ENCODE results near the gene CATSPER3.

Gene CATSPER3

GRCh38 chr5:135046661-135047346, 79.1 kb downstream of the CATSPER3 start:
- DNase-seq: no peak

GRCh38 chr5:135047347-135047695, 79.6 kb downstream of the CATSPER3 start:
- DNase-seq: no peak

GRCh38 chr5:135048286-135048685, 80.6 kb downstream of the CATSPER3 start:
- DNase-seq: no peak

- no peak for DNase-seq
These were observed 81.2 kb downstream of the CATSPER3 start for GRCh38 chr5:135048930-135049329.

- no peak for DNase-seq
These were observed 82.6 kb downstream of the CATSPER3 start for GRCh38 chr5:135050244-135050767.

- no peak for DNase-seq
These were observed 83.7 kb downstream of the CATSPER3 start for GRCh38 chr5:135051399-135051798.

- DNase-seq: no peak
These were observed 84.2 kb downstream of the CATSPER3 start for GRCh38 chr5:135051872-135052271.

GRCh38 chr5:135052511-135053145, 84.9 kb downstream of the CATSPER3 start:
- no peak for DNase-seq

GRCh38 chr5:135053278-135053677, 85.6 kb downstream of the CATSPER3 start:
- peak; percentile 72 for DNase-seq

- no peak for DNase-seq
These were observed 86.3 kb downstream of the CATSPER3 start for GRCh38 chr5:135053989-135054388.

- no peak for DNase-seq
These were observed 86.8 kb downstream of the CATSPER3 start for GRCh38 chr5:135054546-135054945.

- no peak for DNase-seq
These were observed 87.7 kb downstream of the CATSPER3 start for GRCh38 chr5:135055396-135055795.

GRCh38 chr5:135056316-135057030, 88.8 kb downstream of the CATSPER3 start:
- no peak for DNase-seq

- no peak for DNase-seq
These were observed 89.5 kb downstream of the CATSPER3 start for GRCh38 chr5:135057233-135057632.

GRCh38 chr5:135058331-135058732, 90.6 kb downstream of the CATSPER3 start:
- DNase-seq: no peak

GRCh38 chr5:135059000-135059923, 91.6 kb downstream of the CATSPER3 start:
- DNase-seq: peak; percentile 14

GRCh38 chr5:135060021-135060420, 92.3 kb downstream of the CATSPER3 start:
- DNase-seq: no peak

GRCh38 chr5:135061001-135061400, 93.3 kb downstream of the CATSPER3 start:
- peak; percentile 10 for DNase-seq
